Measurements from ENCODE around the gene RENBP.

Gene RENBP

DNA sequence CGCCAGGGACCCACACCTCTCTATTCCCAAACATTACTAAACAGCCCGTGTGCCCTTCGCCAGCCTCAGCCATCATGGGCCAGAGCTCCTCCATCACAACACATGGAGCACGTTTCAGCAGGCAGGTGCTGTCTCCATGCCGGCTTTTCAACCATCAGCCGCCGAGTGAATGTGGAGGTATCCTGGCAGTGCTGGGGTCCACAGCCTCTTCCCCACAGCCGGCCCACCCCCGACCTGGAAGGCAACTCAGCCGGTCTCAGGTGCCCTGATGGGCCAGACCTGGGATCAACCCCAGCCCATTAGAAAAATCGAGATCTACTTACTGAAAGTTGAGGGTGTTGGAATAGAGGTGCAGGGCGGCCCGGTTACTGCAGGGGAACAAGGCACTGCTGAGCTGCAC is 12.7 kb downstream of the RENBP start:
- DNase-seq: no peak

DNA sequence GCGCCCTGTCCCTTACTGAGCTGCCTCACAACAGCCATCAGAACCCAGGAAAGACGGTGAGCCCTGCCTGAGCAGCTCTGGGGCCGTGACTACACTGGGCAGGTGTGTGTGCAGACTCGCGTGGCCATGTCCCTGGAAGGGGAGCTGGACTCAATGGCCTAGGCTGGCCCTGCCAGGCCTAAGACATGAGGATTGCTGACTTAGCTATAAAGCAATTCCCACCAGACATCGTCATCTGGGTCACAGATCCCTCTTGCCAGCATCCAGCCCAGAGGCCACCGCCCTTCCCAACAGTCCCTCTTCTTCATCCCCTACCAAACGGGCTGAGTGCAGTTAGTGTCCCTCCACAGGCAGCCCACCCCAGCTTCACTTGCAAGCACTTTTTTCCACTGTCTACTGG is 13.3 kb downstream of the RENBP start:
- no peak for DNase-seq

DNA sequence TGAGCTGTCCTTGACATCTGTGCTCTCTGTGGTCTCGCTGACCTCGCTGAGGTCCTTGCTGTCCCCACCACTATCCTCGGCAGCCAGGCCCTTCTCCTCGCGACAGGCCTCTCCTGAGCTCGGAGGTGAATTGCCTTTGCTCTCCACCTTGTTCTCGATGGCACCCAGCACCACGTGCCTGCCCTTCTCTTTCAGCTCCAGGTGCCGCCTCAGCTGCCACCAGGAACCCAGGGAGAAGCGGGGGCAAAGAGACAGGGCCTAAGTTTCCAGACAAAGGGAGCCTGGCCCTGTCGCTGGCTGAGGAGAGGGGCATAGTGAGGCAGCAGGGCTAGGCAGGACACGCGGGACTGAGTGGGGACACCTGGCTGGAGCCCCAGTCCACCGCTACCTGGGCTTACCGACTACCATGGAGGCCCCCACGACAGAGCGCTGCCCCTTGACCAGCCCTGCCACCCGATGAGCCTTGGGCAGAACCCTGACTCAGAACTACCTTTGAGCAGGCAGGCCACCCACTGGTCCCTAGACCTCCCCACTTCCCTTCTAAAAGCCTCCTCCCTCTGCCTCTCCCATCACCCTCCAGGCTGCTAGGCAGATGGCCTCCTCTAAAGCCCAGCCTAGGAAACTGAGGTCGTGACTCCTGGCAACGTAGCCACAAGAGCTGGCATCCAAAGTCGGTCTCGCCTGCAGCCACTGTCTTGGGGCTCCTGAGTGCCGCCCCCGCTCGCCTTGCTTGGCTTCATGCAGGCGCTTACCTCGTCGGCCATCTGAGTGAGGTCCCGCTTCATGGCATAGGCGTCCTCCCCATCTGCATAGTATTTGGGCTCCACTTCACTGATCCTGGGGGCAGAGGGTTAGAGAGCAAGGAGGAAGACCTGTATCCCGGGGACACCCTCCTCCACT is 14.2 kb downstream of the RENBP start:
- DNase-seq: no peak

DNA sequence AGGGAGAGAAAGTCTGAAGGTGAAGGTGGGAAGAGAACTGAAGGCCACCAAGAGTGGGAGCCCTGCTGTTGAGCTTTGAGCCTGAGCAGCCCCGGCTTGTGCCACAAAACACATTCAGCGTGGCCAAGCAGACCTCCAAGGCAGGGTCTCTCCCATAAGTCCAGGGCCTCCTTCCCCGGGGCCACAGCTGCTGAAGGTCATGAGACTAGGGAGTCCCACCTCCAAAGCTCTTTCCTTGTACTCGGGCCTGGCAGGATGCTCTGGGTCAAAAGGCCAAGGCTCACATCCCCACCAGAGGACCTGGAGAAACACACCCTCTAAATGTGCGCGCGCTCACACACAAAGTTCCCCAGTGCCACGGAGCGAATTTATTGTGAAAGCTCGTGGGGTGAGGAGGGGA is 14.9 kb downstream of the RENBP start:
- DNase-seq: no peak

DNA sequence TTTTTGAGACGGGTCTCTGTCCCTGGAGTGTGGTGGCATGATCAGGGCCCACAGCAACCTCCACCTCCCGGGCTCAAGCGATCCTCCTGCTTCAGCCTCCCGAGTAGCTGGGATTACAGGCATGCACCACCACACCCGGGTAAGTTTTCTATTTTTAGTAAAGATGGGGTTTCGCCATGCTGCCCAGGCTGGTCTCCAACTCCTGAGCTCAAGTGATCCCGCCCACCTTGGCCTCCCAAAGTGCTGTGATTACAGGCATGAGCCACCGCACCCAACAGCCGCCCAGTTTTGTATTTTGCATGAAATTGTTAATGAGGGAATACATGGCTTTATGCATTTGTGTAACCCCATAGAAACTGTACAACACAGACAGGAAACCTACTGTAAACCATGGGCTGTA is 15.6 kb downstream of the RENBP start:
- DNase-seq: no peak

DNA sequence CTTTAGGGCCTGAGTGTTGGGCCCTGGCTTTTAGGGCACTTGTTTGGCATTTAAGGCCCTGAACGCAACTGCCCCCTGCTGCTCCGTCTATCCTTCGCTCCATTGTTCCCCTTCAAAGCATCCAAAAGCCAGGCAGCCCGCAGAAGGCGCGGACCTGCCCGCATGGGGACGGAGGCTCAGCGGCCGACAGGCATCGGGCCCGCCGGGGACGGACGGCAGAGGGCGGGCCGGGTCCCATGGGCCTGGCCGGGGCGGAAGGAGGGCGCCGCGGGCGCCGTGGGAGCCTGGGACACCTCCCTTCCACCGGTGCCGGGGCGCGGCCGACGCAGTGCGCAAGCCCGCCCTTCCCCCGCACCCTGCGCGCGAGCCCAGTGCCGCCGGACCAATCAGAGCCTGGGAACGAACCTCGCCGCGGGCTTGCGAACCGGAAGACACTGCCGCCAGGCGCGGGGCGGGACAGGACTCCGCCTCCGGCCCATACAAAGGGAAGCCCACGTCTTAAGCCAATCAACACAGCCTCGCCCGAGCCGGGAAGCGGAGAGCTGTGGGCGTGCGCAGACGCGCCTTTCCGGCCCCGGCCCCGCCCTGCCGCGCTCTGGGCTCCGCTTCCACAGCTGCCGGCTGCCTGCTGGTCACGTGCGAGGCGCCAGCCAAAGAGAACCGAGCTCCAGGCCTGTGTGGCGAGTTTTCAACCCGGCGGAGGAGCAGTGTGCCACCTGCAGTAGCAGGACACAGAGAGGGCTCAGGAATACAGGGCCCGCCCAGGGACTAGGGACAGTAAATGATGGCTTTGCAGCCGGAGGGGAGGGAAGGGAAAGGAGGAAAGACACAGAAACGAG is 16.3 kb downstream of the RENBP start:
- DNase-seq: peak; percentile 95 to 99

DNA sequence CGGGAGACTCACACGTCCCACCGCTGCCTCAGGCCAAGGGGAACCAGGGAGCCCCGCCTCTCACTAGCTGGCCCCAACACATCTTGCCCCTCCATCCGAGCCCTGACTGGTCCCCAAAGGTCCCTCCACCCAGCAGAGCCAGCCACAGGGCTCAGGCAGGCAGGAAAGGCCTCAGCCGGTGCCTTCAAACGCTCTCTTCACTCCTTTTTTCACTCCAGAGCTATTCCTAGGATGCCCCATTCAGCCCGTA is 16.8 kb downstream of the RENBP start:
- peak in 1 of 2 donors; percentile 22 for DNase-seq

DNA sequence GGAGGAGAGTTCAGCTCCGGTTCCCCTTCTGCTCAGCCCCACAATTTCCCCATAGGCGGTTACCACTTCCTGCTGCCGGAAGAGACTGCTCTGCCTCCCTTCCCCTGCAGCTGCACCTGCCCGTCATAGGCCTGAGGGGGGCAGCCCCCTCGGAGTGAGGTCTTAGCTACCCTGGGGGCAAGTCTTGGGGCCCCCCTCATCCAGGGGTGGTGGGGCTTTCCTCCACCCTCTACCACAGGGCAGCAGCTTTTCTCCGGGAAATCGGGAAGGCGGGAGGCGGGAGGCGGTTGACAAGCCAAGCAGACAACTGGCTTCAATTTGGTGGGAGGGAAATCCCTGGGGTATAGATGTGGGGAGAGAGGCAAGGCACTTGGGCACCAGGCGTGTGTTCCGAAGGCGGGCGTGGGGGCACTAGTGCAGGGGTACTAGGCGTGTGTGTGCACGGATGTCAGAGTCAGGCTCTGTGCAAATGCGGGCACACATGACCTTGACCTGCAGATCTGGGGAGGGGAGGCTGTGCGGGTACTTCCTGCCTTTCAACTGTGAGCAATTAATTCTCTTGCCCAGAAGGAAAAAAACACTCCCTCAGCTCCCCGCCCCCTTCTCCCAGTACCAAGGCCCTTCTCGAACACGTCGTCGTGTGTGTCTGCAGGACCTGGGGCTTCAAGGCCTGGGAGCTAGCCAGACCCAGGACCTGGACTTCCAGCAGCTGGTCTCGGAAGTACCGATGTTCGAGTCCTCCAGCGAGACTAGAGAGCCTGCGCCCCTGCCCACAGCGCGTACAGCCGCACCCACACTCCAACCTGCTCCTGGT is 17.4 kb downstream of the RENBP start:
- peak; percentile 81 to 90 for DNase-seq

DNA sequence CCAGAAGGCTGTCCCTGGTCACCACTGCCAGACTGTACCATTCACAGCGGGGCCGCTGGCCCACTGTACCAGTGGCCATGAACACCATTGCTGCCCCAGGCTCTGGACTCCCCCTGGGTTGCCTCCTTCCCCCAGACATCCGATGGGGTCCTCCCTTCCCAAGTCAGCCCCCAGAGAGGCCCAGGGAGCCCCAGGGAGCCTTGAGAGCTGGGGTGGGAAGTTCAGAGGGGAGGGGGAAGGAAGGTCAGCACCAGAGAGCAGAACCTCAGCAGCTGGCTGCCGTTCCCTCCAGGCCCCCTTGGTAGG is 17.9 kb downstream of the RENBP start:
- DNase-seq: no peak

DNA sequence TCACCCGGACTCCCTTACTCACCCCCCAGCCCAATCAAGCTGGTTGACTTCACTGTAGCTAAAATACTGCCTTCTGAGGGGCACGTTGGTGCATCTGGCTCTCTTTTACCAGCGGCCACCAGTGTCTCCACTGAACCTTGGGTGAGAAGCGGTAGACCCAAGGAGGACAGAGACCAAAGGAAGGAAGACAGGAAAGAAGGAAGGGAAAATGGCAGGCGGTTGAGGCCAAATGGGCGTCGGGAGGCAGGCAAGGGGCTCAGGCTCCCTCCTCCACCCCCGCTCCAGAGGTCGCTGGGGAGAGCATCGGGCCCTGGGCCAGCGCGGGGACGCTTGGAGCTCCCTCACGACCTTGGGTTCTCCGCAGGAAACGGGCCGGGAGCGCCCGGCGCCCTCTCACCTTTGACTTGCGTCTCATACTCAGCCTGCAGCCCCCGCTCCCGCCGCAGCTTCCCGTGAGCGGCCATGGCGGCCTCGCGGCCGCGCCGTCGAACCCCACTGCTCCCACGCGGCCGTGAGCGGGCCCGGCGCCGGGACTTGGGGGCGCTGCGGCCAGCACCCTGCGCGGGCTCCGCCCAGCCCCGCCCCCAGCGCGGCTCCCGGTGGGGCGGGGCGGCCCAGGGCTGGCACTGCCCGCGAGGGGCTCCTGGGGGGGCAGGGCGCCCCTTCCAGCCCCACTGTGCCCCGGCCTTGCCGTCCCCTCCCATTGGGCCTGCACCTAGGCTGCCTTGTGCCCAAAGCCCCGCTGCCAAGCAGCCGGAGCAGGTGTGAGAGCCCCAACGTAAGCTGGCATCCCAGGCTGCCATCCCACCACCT is 18.5 kb downstream of the RENBP start, which contains the start of gene ARHGAP4:
Gene ARHGAP4, minus strand, starts transcription at position 526 of the 813 bp plus-strand sequence. Its CDS starts 62 bp downstream, at position 464.
- peak; percentile 39 to 51 for DNase-seq

DNA sequence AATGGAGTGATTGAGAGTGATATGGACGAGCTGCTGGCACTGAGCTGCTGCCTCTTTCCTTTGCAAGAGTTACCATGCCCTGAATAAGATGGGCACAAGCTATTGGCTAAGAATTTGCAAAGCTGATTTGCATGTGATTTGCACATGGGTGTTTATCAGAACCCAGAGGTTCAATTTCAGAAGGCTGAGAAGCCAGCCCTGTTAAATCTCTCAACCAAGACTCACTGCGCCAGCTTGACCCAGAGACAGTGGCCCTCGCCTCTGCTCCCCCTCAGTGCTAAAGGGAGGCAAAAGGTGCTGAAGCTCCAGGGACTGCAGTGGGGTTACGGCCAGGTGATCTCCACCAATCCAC is 19.1 kb downstream of the RENBP start:
- DNase-seq: peak in 1 of 2 donors; percentile 24

DNA sequence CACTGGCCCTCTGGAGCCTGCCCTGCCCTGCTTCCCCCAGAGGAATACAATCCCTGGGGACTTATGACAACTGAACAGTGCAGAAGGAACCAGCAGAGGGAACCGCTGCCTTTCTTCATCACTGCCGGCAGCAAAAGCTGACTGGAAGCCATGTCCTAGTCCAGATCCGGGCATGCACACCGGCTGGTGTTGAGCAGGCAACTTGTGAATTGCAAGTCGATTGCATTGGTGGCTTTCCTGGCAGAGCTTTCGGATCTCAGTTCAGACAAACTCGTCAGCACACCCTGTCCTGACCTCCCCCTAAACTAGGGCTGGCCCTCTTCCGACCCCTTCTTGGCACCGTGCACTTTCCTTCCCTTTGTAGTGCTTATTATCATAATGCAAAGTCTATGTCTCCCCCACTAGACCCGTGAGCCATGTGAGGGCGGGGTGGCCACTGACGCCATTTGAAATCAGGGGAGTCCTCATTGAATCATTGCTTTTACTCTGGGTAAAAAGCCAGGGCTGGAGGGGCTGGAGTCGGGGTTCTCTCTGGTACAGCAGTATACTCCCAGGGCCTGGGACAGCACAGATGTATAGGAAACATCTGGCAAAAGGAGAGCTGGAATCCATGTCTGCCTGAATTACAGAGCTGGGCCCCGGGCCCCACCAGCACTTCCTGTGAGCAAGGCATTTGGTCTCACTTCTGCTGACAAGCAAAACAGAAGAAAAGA is 20.1 kb downstream of the RENBP start:
- peak; percentile 54 to 65 for DNase-seq

DNA sequence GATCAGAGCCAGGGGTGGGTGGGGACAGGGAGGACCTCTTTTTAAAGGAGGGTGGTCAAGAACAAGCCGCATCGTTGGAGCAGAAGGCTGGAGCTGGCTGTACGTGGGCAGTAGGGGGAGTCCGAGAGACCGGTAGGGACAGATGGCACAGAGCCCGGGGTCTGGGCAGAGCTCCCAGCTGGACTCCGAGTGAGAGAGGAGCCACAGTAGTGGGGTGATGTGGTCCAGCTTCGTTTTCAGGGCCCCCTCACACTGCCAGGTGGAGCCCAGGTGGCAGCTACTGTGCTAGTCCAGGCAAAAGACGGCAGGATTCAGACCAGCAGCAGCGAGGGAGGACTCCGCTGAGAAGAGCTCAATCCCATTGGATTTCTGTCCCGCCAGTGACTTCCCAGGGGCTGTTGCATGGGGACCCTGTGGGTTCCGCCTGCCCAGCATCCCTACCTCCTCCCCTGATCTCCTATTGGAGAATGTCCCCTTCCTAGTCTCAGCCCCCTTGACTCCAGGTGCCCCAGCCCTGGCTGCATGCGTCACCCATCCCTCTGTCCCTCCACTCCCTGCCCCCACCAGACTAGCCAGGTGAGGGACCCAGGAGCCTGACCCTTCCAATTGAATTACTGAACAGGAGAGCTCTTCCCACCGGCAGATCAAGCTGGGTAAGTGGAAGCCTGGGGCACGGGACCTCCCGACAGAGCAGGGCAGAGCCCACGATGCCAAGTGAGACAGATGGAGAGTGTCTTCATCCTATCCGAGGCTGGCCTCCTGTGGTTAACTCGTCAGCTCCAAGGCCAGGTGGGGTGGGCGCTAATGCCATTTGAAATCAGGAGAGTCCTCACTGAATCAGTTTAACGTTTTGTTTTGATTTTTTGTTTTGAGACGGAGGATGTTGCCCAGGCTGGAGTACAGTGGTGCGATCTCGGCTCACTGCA is 21.2 kb downstream of the RENBP start:
- peak in 1 of 2 donors; percentile 33 for DNase-seq

DNA sequence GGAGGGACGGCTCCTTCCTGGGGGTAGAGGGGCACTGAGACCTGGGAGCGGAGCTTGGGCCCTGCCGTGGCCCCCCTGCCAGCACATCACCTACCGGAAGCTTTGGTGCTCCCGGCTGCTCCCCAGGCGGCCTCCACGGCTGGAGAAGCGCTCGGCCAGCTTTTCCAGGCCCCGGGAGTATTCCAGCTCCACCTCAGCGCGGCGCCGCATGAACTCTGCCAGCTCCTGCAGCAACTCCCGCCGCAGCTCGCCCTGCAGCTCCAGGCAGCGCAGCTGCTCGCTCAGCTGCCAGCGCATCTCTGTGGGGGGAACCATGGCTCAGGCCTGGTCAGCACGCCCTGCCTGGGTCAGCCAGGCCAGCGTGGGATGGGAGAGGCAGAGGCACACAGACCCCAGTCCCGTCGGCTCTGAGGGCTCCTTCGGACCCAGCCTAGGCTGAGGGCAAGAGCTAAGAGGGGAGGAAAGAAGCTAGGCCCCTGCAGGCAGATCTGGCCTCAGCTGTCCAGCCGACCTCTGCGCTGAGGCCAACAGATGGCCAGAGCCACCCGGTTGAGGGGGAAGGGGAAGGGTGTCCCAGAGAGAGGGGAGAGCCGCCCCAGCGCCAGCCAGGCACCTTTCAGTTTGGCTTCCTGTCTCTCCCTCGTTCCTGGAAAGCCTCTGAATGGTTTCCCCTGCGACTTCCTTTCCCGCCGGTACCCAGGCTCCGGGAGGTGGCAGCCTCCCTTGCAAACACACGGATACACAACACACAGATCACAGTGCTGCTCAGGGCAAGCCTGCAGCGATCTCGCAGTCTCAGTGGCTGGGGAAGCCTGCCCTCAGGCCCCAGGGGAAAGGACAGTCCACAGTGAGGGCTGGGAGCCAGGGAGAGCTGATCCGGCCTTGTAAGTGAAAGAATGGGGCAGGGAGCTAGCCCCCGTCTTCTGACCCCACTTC is 22.7 kb downstream of the RENBP start:
- DNase-seq: no peak

DNA sequence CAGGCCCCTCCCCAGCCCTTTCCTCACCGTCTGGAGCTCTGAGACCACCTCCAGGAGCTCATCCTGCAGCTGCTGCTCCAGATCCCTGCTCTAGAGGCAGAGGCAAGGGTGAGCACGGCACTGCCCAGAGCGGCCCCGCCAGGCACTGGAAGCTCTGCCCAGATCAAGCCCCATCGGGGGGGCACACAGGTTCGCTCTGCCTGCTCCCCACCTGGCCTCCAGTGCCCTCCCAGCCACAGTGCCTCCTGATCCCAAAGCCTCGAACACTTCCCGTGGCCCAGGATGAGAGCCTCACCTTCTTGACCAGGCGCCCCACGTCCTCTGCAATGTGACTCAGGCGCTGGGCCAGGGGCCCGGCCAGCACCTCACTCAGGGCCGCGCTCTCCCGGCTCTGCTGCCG is 23.4 kb downstream of the RENBP start:
- no peak for DNase-seq

DNA sequence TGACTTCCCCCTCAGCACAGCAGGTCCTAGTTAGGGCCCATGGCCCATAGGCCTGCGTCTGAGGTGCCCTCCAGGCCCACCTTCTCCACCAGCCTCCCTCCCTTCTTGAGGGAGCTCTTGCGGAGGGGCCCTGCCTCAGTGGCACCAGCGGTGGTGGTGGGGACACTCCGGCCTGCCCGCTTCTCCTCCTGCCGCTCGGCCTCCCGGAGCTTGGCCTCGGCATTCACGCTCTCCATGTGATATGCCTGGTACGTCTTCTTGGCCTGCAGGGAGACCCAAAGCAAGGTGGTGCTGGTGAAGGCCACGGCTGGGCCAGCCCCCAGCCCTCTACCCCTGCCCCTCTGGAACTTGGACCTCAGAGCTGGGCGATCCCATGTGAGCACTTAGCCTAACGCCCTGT is 23.9 kb downstream of the RENBP start:
- no peak for DNase-seq

DNA sequence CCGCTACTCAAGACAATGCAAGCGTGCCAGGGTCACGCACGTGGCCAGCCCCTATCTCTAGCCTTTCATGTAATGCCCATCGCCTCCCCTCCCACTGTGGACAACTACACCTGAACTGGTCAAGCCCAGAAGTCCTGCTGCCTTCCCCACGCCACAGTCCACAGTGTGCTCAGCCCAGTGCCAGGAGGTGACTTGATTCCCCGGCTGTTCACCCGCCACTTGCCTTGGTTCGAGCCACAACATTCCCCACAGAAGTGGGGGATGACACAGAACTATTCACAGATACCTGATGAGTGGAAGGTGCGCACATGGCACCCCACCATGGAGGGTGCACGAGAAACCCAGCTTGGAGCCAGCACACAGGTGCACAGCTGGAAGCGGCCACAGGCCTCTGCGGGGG is 25.2 kb downstream of the RENBP start:
- no peak for DNase-seq

DNA sequence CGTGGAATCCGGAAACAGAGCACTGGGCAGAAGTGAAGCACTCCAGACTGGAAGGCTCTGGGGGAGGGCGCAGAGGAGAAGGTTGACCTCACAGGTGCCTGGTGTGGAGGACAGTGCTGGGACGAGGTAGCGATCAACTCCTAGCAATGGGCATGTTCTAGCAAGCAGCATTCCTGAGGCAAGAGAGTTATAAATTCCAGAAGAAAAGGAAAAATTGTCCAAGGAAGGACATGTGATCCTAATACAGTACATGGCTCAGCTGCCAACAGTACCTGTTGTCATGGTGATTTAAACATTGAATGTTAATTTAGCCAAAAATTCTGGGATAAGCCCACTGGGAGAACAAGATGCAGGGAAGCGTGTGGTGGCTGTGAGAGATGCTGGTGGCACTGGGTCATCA is 26.6 kb downstream of the RENBP start:
- DNase-seq: no peak

DNA sequence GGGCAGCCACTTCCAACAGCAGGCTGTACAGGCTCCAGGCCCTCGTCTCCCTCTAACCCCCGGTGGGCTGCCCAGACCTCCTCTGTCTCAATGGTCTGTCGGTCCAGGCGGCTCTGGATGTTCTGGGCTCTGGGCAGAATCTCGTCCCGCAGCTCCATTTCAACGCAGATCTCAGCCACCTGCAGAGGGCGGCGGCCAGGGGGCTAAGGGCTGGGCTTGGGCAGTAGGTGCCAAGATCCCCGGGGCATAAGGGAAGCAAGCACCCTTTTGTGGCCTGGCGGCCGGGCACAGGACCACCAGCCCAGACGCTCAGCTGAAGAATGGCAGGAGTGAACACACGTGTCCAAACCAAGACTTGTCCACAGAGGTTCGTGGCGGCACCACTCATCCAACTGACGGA is 30.7 kb downstream of the RENBP start:
- DNase-seq: no peak

DNA sequence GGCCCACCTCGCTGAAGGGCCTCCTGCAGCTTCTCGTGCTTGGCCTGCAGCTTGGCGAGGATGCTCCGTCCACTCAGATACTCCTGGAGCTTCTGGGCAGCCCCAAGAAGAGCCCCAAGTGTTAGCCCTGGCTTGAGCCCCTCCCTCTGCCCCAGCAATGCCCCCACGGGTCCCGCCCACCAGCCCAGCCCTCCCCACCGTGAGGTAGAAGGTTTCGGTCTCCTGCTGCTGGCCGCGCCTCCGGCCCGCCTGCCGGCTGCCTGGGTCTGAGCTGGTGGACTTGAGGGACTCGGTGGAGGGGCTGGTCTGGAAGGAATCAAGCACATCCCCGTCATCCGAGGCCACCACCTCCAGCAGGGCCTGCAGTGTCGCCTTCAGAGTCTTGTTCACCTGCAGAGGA is 31.2 kb downstream of the RENBP start:
- no peak for DNase-seq
